ENCODE data around the gene LRRTM1.
A peak's percentile ranks its signal among the peaks of the same experiment; 100 is the strongest.

LRRTM1 gene

GRCh38 chr2:80335411-80335810 lies 30.9 kb upstream of the LRRTM1 start:
- H3K27me3 ChIP-seq (replicated peaks in 2 of 5; ENCODE audit: control insufficient read depth in 4 of 5, insufficient read depth in 5 of 5, low read length in 4 of 5), result no peaks in the 10 kb centered on the region
- ChIA-PET POLR2A (no interaction called here), CTCF (interaction anchor here (0.8 to 0.9 kb wide), 2 partner anchors 9 to 11 kb away, joined by 3 to 4 read pairs; no protein-coding TSS in a partner anchor)
- no peaks in the 10 kb centered on the region for H3K4me1 ChIP-seq (ENCODE audit: control extremely low read depth in 1 of 4, control insufficient read depth in 4 of 4, insufficient read depth in 4 of 4, low read length in 3 of 4)
- no peak overlapping the region for H3K27ac ChIP-seq (ENCODE audit: insufficient read depth in 1 of 2, low read depth in 1 of 2, low read length in 2 of 2, poor library complexity in 1 of 2, severe bottlenecking in 2 of 2)
- H3K36me3 ChIP-seq (ENCODE audit: control insufficient read depth in 4 of 4, insufficient read depth in 4 of 4, low read length in 3 of 4), result no peaks in the 10 kb centered on the region
- DNase-seq, result no peak
- no peaks in the 10 kb centered on the region for H3K9me3 ChIP-seq (ENCODE audit: control extremely low read depth in 1 of 5, control insufficient read depth in 4 of 5, insufficient read depth in 2 of 5, low read depth in 1 of 5, low read length in 4 of 5)
- H3K4me3 ChIP-seq (ENCODE audit: control insufficient read depth in 1 of 7, extremely low read depth in 1 of 7, insufficient read depth in 4 of 7, low read depth in 2 of 7, low read length in 6 of 7), result no peak overlapping the region
- no CpG with 5 or more reads among the region's 1 CpG for WGBS (ENCODE audit: insufficient coverage)

- no peaks in the 10 kb centered on the region for H3K36me3 ChIP-seq (ENCODE audit: control insufficient read depth in 4 of 4, insufficient read depth in 4 of 4, low read length in 3 of 4)
- H3K27ac ChIP-seq (ENCODE audit: insufficient read depth in 1 of 2, low read depth in 1 of 2, low read length in 2 of 2, poor library complexity in 1 of 2, severe bottlenecking in 2 of 2), result no peak overlapping the region
- ChIA-PET CTCF (no interaction called here), POLR2A (interaction anchor here (0.7 kb wide), 1 partner anchor 14 kb away, joined by 3 read pairs; no protein-coding TSS in a partner anchor)
- H3K4me1 ChIP-seq (ENCODE audit: control extremely low read depth in 1 of 4, control insufficient read depth in 4 of 4, insufficient read depth in 4 of 4, low read length in 3 of 4), result no peaks in the 10 kb centered on the region
- no peak overlapping the region for H3K4me3 ChIP-seq (ENCODE audit: control insufficient read depth in 1 of 7, extremely low read depth in 1 of 7, insufficient read depth in 4 of 7, low read depth in 2 of 7, low read length in 6 of 7)
- no peaks in the 10 kb centered on the region for H3K9me3 ChIP-seq (ENCODE audit: control extremely low read depth in 1 of 5, control insufficient read depth in 4 of 5, insufficient read depth in 2 of 5, low read depth in 1 of 5, low read length in 4 of 5)
- DNase-seq, result no peak
- 97% methylated on average over 4 of the region's 5 CpGs for WGBS (ENCODE audit: insufficient coverage)
- no peaks in the 10 kb centered on the region for H3K27me3 ChIP-seq (replicated peaks in 2 of 5; ENCODE audit: control insufficient read depth in 4 of 5, insufficient read depth in 5 of 5, low read length in 4 of 5)
Measured at GRCh38 chr2:80333886-80334285, 29.3 kb upstream of the LRRTM1 start.

- no peak overlapping the region for H3K4me3 ChIP-seq (ENCODE audit: control insufficient read depth in 1 of 7, extremely low read depth in 1 of 7, insufficient read depth in 4 of 7, low read depth in 2 of 7, low read length in 6 of 7)
- ChIA-PET CTCF (no interaction called here), POLR2A (no interaction called here)
- no peak for DNase-seq
- no peaks in the 10 kb centered on the region for H3K36me3 ChIP-seq (ENCODE audit: control insufficient read depth in 4 of 4, insufficient read depth in 4 of 4, low read length in 3 of 4)
- H3K4me1 ChIP-seq (ENCODE audit: control extremely low read depth in 1 of 4, control insufficient read depth in 4 of 4, insufficient read depth in 4 of 4, low read length in 3 of 4), result peaks cover 0 to 9% (median 3%) of the 10 kb centered on the region in 4 experiments
- 98% methylated on average over 13 of the region's 14 CpGs for WGBS (ENCODE audit: insufficient coverage)
- no peaks in the 10 kb centered on the region for H3K9me3 ChIP-seq (ENCODE audit: control extremely low read depth in 1 of 5, control insufficient read depth in 4 of 5, insufficient read depth in 2 of 5, low read depth in 1 of 5, low read length in 4 of 5)
- H3K27ac ChIP-seq (ENCODE audit: insufficient read depth in 1 of 2, low read depth in 1 of 2, low read length in 2 of 2, poor library complexity in 1 of 2, severe bottlenecking in 2 of 2), result no peak overlapping the region
- peaks cover 0 to 2% (median 0%) of the 10 kb centered on the region in 5 experiments for H3K27me3 ChIP-seq (replicated peaks in 2 of 5; ENCODE audit: control insufficient read depth in 4 of 5, insufficient read depth in 5 of 5, low read length in 4 of 5)
Measured at GRCh38 chr2:80330527-80331450, 26.2 kb upstream of the LRRTM1 start.

- H3K9me3 ChIP-seq (ENCODE audit: control extremely low read depth in 1 of 5, control insufficient read depth in 4 of 5, insufficient read depth in 2 of 5, low read depth in 1 of 5, low read length in 4 of 5), result no peaks in the 10 kb centered on the region
- 78% methylated on average over 3 of the region's 5 CpGs for WGBS (ENCODE audit: insufficient coverage)
- H3K4me1 ChIP-seq (ENCODE audit: control extremely low read depth in 1 of 4, control insufficient read depth in 4 of 4, insufficient read depth in 4 of 4, low read length in 3 of 4), result peaks cover 0 to 9% (median 3%) of the 10 kb centered on the region in 4 experiments
- ChIA-PET CTCF (interaction anchor here (0.9 to 6.9 kb wide), 2 partner anchors 91 to 171 kb away, joined by 3 to 103 read pairs; no protein-coding TSS in a partner anchor), POLR2A (no interaction called here)
- H3K4me3 ChIP-seq (ENCODE audit: control insufficient read depth in 1 of 7, extremely low read depth in 1 of 7, insufficient read depth in 4 of 7, low read depth in 2 of 7, low read length in 6 of 7), result no peak overlapping the region
- H3K27ac ChIP-seq (ENCODE audit: insufficient read depth in 1 of 2, low read depth in 1 of 2, low read length in 2 of 2, poor library complexity in 1 of 2, severe bottlenecking in 2 of 2), result no peak overlapping the region
- DNase-seq, result peak in 2 of 3 donors; percentile 35 to 63
- H3K36me3 ChIP-seq (ENCODE audit: control insufficient read depth in 4 of 4, insufficient read depth in 4 of 4, low read length in 3 of 4), result no peaks in the 10 kb centered on the region
- peaks cover 0 to 15% (median 3%) of the 10 kb centered on the region in 5 experiments for H3K27me3 ChIP-seq (replicated peaks in 2 of 5; ENCODE audit: control insufficient read depth in 4 of 5, insufficient read depth in 5 of 5, low read length in 4 of 5)
Measured at GRCh38 chr2:80329491-80329890, 24.9 kb upstream of the LRRTM1 start.

- no peak overlapping the region for H3K4me3 ChIP-seq (ENCODE audit: control insufficient read depth in 1 of 7, extremely low read depth in 1 of 7, insufficient read depth in 4 of 7, low read depth in 2 of 7, low read length in 6 of 7)
- H3K27me3 ChIP-seq (replicated peaks in 2 of 5; ENCODE audit: control insufficient read depth in 4 of 5, insufficient read depth in 5 of 5, low read length in 4 of 5), result peaks cover under 1 to 28% (median 16%) of the 10 kb centered on the region in 5 experiments
- no peaks in the 10 kb centered on the region for H3K36me3 ChIP-seq (ENCODE audit: control insufficient read depth in 4 of 4, insufficient read depth in 4 of 4, low read length in 3 of 4)
- 0% methylated on average over 1 of the region's 1 CpG for WGBS (ENCODE audit: insufficient coverage)
- H3K4me1 ChIP-seq (ENCODE audit: control extremely low read depth in 1 of 4, control insufficient read depth in 4 of 4, insufficient read depth in 4 of 4, low read length in 3 of 4), result peaks cover 0 to 10% (median 3%) of the 10 kb centered on the region in 4 experiments
- DNase-seq, result peak in 2 of 3 donors; percentile 65 to 87
- H3K9me3 ChIP-seq (ENCODE audit: control extremely low read depth in 1 of 5, control insufficient read depth in 4 of 5, insufficient read depth in 2 of 5, low read depth in 1 of 5, low read length in 4 of 5), result no peaks in the 10 kb centered on the region
- ChIA-PET POLR2A (no interaction called here), CTCF (interaction anchor here (0.9 to 6.9 kb wide), 2 partner anchors 39 to 172 kb away, joined by 4 to 103 read pairs; no protein-coding TSS in a partner anchor)
- H3K27ac ChIP-seq (ENCODE audit: insufficient read depth in 1 of 2, low read depth in 1 of 2, low read length in 2 of 2, poor library complexity in 1 of 2, severe bottlenecking in 2 of 2), result no peak overlapping the region
Measured at GRCh38 chr2:80328159-80328571, 23.6 kb upstream of the LRRTM1 start.

GRCh38 chr2:80326861-80327260 lies 22.3 kb upstream of the LRRTM1 start:
- POLR2A ChIA-PET, result no interaction called here

GRCh38 chr2:80326214-80326613 lies 21.7 kb upstream of the LRRTM1 start:
- peaks cover 0 to 19% (median 9%) of the 10 kb centered on the region in 4 experiments for H3K4me1 ChIP-seq (ENCODE audit: control extremely low read depth in 1 of 4, control insufficient read depth in 4 of 4, insufficient read depth in 4 of 4, low read length in 3 of 4)
- peaks cover 6 to 48% (median 26%) of the 10 kb centered on the region in 5 experiments for H3K27me3 ChIP-seq (replicated peaks in 2 of 5; ENCODE audit: control insufficient read depth in 4 of 5, insufficient read depth in 5 of 5, low read length in 4 of 5)
- DNase-seq, result peak in 2 of 3 donors; percentile 58 to 64
- H3K27ac ChIP-seq (ENCODE audit: insufficient read depth in 1 of 2, low read depth in 1 of 2, low read length in 2 of 2, poor library complexity in 1 of 2, severe bottlenecking in 2 of 2), result no peak overlapping the region
- no peak overlapping the region for H3K4me3 ChIP-seq (ENCODE audit: control insufficient read depth in 1 of 7, extremely low read depth in 1 of 7, insufficient read depth in 4 of 7, low read depth in 2 of 7, low read length in 6 of 7)
- ChIA-PET POLR2A (no interaction called here), CTCF (interaction anchor here (0.6 to 6.9 kb wide), 7 partner anchors 9 to 317 kb away, joined by 3 to 103 read pairs (median 4); no protein-coding TSS in a partner anchor)
- H3K9me3 ChIP-seq (ENCODE audit: control extremely low read depth in 1 of 5, control insufficient read depth in 4 of 5, insufficient read depth in 2 of 5, low read depth in 1 of 5, low read length in 4 of 5), result no peaks in the 10 kb centered on the region
- H3K36me3 ChIP-seq (ENCODE audit: control insufficient read depth in 4 of 4, insufficient read depth in 4 of 4, low read length in 3 of 4), result no peaks in the 10 kb centered on the region

More at GRCh38 chr2:80326861-80327260, 22.3 kb upstream of the LRRTM1 start:
- Histone ChIP-seq H3K4me3 (ENCODE audit: control insufficient read depth in 1 of 7, extremely low read depth in 1 of 7, insufficient read depth in 4 of 7, low read depth in 2 of 7, low read length in 6 of 7) (no peak overlapping the region), H3K4me1 (ENCODE audit: control extremely low read depth in 1 of 4, control insufficient read depth in 4 of 4, insufficient read depth in 4 of 4, low read length in 3 of 4) (peaks cover 0 to 19% (median 9%) of the 10 kb centered on the region in 4 experiments), H3K27me3 (replicated peaks in 2 of 5; ENCODE audit: control insufficient read depth in 4 of 5, insufficient read depth in 5 of 5, low read length in 4 of 5) (peaks cover 6 to 41% (median 22%) of the 10 kb centered on the region in 5 experiments), H3K27ac (ENCODE audit: insufficient read depth in 1 of 2, low read depth in 1 of 2, low read length in 2 of 2, poor library complexity in 1 of 2, severe bottlenecking in 2 of 2) (no peak overlapping the region), H3K36me3 (ENCODE audit: control insufficient read depth in 4 of 4, insufficient read depth in 4 of 4, low read length in 3 of 4) (no peaks in the 10 kb centered on the region), H3K9me3 (ENCODE audit: control extremely low read depth in 1 of 5, control insufficient read depth in 4 of 5, insufficient read depth in 2 of 5, low read depth in 1 of 5, low read length in 4 of 5) (no peaks in the 10 kb centered on the region)
- DNase-seq, result no peak
- 100% methylated on average over 1 of the region's 1 CpG for whole genome bisulfite sequencing (ENCODE audit: insufficient coverage)
- CTCF ChIA-PET, result interaction anchor here (1.0 to 6.9 kb wide), 6 partner anchors 9 to 173 kb away, joined by 3 to 103 read pairs (median 4); no protein-coding TSS in a partner anchor

Measured in common myeloid progenitor, CD34-positive (primary cell).